ENCODE measurements around the gene ZMAT5.

Gene ZMAT5

GRCh38 chr22:29753808-29754657, 12.8 kb downstream of the ZMAT5 start:
- no peak for DNase-seq (ENCODE audit: low read depth)

GRCh38 chr22:29751669-29752068, 15.1 kb downstream of the ZMAT5 start:
- no peak for DNase-seq (ENCODE audit: low read depth)

- no peak for DNase-seq (ENCODE audit: low read depth)
These were observed 16.0 kb downstream of the ZMAT5 start for GRCh38 chr22:29750559-29751538.

- DNase-seq (ENCODE audit: low read depth): no peak
These were observed 16.8 kb downstream of the ZMAT5 start for GRCh38 chr22:29750029-29750428.

- no peak for DNase-seq (ENCODE audit: low read depth)
These were observed 18.4 kb downstream of the ZMAT5 start for GRCh38 chr22:29748248-29748893.

GRCh38 chr22:29747832-29748231, 19.0 kb downstream of the ZMAT5 start:
- DNase-seq (ENCODE audit: low read depth): no peak

- no peak for DNase-seq (ENCODE audit: low read depth)
These were observed 21.9 kb downstream of the ZMAT5 start for GRCh38 chr22:29744902-29745301.

- DNase-seq (ENCODE audit: low read depth): no peak
These were observed 24.5 kb downstream of the ZMAT5 start for GRCh38 chr22:29742326-29742725.

GRCh38 chr22:29741926-29742325, 24.9 kb downstream of the ZMAT5 start:
- DNase-seq (ENCODE audit: low read depth): no peak

- DNase-seq (ENCODE audit: low read depth): no peak
These were observed 26.6 kb downstream of the ZMAT5 start for GRCh38 chr22:29740216-29740615.

- DNase-seq (ENCODE audit: low read depth): no peak
These were observed 27.4 kb downstream of the ZMAT5 start for GRCh38 chr22:29739346-29739875.

GRCh38 chr22:29738118-29738815, 28.5 kb downstream of the ZMAT5 start:
- no peak for DNase-seq (ENCODE audit: low read depth)

- no peak for DNase-seq (ENCODE audit: low read depth)
These were observed 29.3 kb downstream of the ZMAT5 start for GRCh38 chr22:29737251-29738117.

- DNase-seq (ENCODE audit: low read depth): no peak
These were observed 31.4 kb downstream of the ZMAT5 start for GRCh38 chr22:29735416-29735815.

- DNase-seq (ENCODE audit: low read depth): no peak
These were observed 32.0 kb downstream of the ZMAT5 start for GRCh38 chr22:29734838-29735237.

- no peak for DNase-seq (ENCODE audit: low read depth)
These were observed 32.4 kb downstream of the ZMAT5 start for GRCh38 chr22:29734406-29734805.

GRCh38 chr22:29733362-29734201, 33.2 kb downstream of the ZMAT5 start:
- DNase-seq (ENCODE audit: low read depth): peak; percentile 94

- DNase-seq (ENCODE audit: low read depth): no peak
These were observed 33.9 kb downstream of the ZMAT5 start for GRCh38 chr22:29732883-29733282.

- no peak for DNase-seq (ENCODE audit: low read depth)
These were observed 35.6 kb downstream of the ZMAT5 start for GRCh38 chr22:29731058-29731850.

Measured in CMK (cell line).